Naive thymus-derived CD8-positive, alpha-beta T cell (primary cell): Measurements from ENCODE around the gene EIF4G1. TPM values are rescaled to one million over a fixed set of nuclear protein-coding genes. Genes with fewer than 3 reads are reported as not detected.

Experiments used
- ATAC-seq, 2 donors: fragments of 150-1000 bp; cut with Tn5 transposase in 1 of 2; sonication (Bioruptor Pico), chemical (Tn5 transposase) in 1 of 2; 1 replicate in 1 of 2; 2 replicates in 1 of 2; pipeline ENCODE4 v1.10.0; 2021; ENCODE audit warnings: mild to moderate bottlenecking in 2 of 2, moderate library complexity in 2 of 2
- POLR2A ChIA-PET: fragments of 350-600 bp; sonication (Branson Sonifier 250); formaldehyde crosslinking; loops from one replicate; lab custom pipeline; 2021; ENCODE audit warnings: antibody characterized with exemption; lab: Charles Lee
- DNase-seq, 10 donors: peaks; one replicate each; pipeline versions ENCODE4 v3.0.0 to v3.0.0-alpha.2; 2020 to 2022
- H3K27ac Mint-ChIP-seq, 10 donors: one replicate each; pipeline ENCODE4 v1.8.0; 2020 to 2022; ENCODE audit warnings: mild to moderate bottlenecking in 10 of 10, mixed read lengths in 10 of 10, moderate library complexity in 4 of 10, inconsistent platforms in 1 of 10
- H3K27me3 Mint-ChIP-seq, 5 donors: one replicate each; pipeline ENCODE4 v1.8.0; 2021 to 2022; ENCODE audit warnings: mixed read lengths in 5 of 5
- H3K36me3 Mint-ChIP-seq, 3 donors: one replicate each; pipeline ENCODE4 v1.8.0; 2020 to 2022; ENCODE audit warnings: mixed read lengths in 3 of 3, mild to moderate bottlenecking in 2 of 3, inconsistent platforms in 1 of 3
- H3K4me1 Mint-ChIP-seq, 4 donors: one replicate each; pipeline ENCODE4 v1.8.0; 2021 to 2022; ENCODE audit warnings: mixed read lengths in 4 of 4
- H3K4me3 Mint-ChIP-seq, 10 donors: one replicate each; pipeline ENCODE4 v1.8.0; 2020 to 2022; ENCODE audit warnings: mild to moderate bottlenecking in 10 of 10, mixed read lengths in 10 of 10, moderate library complexity in 6 of 10, inconsistent platforms in 1 of 10
- H3K9me3 Mint-ChIP-seq, 9 donors: one replicate each; pipeline ENCODE4 v1.8.0; 2020 to 2022; ENCODE audit warnings: mixed read lengths in 9 of 9, mild to moderate bottlenecking in 3 of 9, inconsistent platforms in 1 of 9, moderate library complexity in 1 of 9
- polyA plus RNA-seq, 3 donors: library from polyadenylated mRNA; unstranded; fragments of 300-500 nt; fragmentation: Illumina TruSeq; gene quantifications; one replicate each; pipeline ENCODE4 v1.2.3, GENCODE V29; 2021
- total RNA-seq, 8 experiments: library from RNA in 2 of 8; stranded (reverse) in 2 of 8; gene quantifications; one replicate each; pipeline ENCODE4 v1.2.3 and lab custom pipeline; 2021 to 2026

The EIF4G1 gene
- total and polyA plus RNA-seq, 5 experiments from 2014 or later = 13.6 to 229 (median 44.6) TPM

DNA sequence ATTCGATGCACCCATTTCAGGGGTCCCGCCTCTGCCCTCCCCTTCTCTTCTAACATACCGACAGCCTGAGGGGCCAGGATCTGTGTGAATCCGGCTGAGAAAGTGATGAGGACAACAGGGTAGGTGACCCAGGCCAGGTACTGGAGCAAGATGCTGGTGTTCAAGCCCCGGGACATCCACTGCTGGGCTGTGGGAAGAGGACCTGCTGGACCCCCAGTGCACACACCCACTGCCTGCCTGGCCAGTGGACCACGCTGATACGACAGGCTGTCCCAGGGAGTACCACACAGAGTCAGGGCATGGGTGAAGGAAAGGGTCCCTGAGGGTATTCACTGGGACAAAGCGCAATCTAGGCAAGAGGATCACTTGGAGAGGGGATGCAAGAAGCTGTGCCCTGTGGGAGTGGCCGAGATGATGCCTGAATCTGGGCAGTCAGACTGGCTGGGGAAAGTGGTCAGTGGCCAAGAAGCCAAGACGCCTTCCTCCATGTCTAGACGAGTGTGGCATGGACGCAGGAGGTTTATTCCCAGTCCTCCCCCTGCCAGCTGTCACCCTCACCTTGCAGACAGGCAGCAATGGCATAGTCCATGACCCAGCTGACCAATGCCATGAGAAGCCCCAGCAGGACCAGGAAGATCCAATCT lies 43.8 kb downstream of the EIF4G1 start:
- ATAC-seq (no peak), DNase-seq (no peak)
- Mint-ChIP-seq H3K4me3 (peak overlapping the region in 2 of 10 donors; percentile 45), H3K4me1 (peaks cover 7 to 22% (median 13%) of the 10 kb centered on the region in 4 donors), H3K36me3 (peaks cover 0 to 5% (median 0%) of the 10 kb centered on the region in 3 donors), H3K27ac (no peak overlapping the region), H3K27me3 (peaks cover 0 to 2% (median 0%) of the 10 kb centered on the region in 5 donors), H3K9me3 (no peaks in the 10 kb centered on the region)
- POLR2A ChIA-PET = no interaction called here

DNA sequence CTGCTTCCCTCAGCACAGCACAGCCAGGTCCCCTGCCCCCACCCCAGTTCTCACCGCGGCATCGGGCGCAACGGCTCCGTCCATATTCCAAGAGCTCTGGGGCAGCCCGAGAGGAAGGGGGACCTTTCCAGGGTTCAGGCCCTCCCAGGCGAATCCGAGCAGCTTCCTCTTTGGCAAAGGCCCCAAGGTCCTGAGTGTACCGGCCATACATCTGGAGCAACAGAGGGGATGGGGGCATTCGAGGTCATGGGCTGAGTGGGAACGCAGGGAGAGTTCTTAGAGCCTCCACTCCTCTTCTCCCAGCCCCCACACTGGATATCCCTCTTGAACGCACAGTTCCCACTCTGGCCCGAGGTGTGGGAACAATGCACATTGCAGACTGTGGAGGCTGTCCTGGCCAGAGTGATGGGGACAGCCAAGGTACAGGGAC lies 44.5 kb downstream of the EIF4G1 start:
- POLR2A ChIA-PET = interaction anchor here (0.9 to 1.2 kb wide), 3 partner anchors 18 to 155 kb away, joined by 3 read pairs; no protein-coding TSS in a partner anchor
- Mint-ChIP-seq H3K27me3 (peaks cover 0 to 3% (median 0%) of the 10 kb centered on the region in 5 donors), H3K36me3 (peaks cover 0 to 5% (median 0%) of the 10 kb centered on the region in 3 donors), H3K27ac (no peak overlapping the region), H3K9me3 (no peaks in the 10 kb centered on the region), H3K4me3 (peak overlapping the region in 2 of 10 donors; percentile 30 to 70), H3K4me1 (peaks cover 7 to 22% (median 19%) of the 10 kb centered on the region in 4 donors)
- DNase-seq (no peak), ATAC-seq (no peak)

DNA sequence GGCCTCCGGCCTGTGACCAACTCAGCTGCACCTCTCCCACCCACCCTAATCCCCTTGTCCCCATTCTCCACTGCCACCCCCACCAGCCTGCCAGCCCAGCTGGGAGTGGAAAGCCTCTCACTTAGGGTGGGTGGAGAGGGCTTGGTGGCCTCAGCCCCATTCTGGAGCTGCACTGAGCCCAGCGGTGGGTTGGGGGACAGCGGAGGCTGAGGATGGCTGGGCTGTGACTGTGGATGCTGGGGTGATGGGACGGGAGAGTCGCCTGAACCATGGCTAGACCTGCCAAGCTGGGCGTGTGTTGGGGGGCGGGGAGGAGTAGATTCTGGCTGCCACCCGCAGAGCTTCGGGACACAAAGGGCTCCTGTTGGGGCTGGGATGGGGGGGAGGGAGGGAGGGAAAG lies 45.2 kb downstream of the EIF4G1 start:
- no peaks in the 10 kb centered on the region for H3K9me3 Mint-ChIP-seq
- peaks cover 0 to 3% (median 0%) of the 10 kb centered on the region in 5 donors for H3K27me3 Mint-ChIP-seq
- peak overlapping the region in 2 of 10 donors; percentile 58 to 91 for H3K4me3 Mint-ChIP-seq
- peaks cover 10 to 27% (median 24%) of the 10 kb centered on the region in 4 donors for H3K4me1 Mint-ChIP-seq
- H3K36me3 Mint-ChIP-seq = peaks cover 0 to 5% (median 0%) of the 10 kb centered on the region in 3 donors
- ATAC-seq (no peak), DNase-seq (no peak)
- H3K27ac Mint-ChIP-seq = no peak overlapping the region
- POLR2A ChIA-PET = interaction anchor here (0.9 to 2.9 kb wide), 4 partner anchors 17 to 154 kb away, joined by 3 to 15 read pairs (median 3); partner anchors contain the start of gene FAM131A

DNA sequence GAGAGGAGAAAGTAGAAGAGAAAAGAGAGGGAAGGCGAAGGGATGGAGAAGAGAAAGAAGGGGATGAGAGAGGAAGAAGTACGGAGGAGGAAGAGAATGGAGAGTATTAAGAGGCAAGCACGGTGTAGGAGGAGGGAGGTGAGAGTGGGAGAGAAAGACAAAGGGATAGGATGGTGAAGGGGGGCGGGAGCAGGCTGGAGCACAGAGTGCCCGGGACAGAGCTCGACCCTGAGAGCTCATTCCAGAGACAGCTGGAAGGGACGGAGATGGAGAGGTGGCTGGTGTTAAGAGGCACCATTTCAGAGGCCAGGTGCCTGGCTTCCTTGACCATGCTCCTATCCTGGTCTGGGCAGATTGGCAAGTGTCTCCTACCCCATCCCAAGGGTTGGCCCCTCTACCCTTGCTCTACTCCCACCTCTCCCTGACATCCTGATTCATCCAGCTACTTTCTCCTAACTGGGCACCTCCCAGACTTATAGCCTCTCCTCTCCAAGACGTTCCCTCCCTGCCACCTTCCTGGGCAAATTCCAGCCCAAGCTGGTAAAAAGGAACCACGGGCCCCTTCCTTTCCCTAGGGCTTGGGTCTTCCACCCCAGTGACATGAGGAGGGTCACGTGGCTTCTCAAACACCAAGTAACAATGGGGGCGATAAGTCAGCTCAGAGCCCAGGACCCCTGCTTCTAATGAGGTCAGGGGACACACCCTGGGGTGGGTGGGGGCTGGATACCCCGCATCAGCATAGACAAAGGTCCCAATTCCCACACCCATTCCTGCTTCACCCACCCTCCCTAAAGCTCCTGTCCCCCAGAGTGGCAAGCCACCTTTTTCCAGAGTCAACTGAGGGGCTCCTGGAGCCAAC lies 45.9 kb downstream of the EIF4G1 start:
- H3K36me3 Mint-ChIP-seq = peaks cover 0 to 6% (median 0%) of the 10 kb centered on the region in 3 donors
- DNase-seq (no peak), ATAC-seq (no peak)
- H3K27me3 Mint-ChIP-seq = peaks cover 0 to 3% (median 0%) of the 10 kb centered on the region in 5 donors
- H3K27ac Mint-ChIP-seq = peak overlapping the region in 8 of 10 donors; percentile 37 to 91 (median 66)
- H3K9me3 Mint-ChIP-seq = no peaks in the 10 kb centered on the region
- H3K4me1 Mint-ChIP-seq = peaks cover 16 to 34% (median 30%) of the 10 kb centered on the region in 4 donors
- H3K4me3 Mint-ChIP-seq = peak overlapping the region; percentile 71 to 91 (median 83)
- POLR2A ChIA-PET = interaction anchor here (0.9 to 3.2 kb wide), 5 partner anchors 22 to 165 kb away, joined by 3 to 15 read pairs (median 3); partner anchors contain the start of gene FAM131A

DNA sequence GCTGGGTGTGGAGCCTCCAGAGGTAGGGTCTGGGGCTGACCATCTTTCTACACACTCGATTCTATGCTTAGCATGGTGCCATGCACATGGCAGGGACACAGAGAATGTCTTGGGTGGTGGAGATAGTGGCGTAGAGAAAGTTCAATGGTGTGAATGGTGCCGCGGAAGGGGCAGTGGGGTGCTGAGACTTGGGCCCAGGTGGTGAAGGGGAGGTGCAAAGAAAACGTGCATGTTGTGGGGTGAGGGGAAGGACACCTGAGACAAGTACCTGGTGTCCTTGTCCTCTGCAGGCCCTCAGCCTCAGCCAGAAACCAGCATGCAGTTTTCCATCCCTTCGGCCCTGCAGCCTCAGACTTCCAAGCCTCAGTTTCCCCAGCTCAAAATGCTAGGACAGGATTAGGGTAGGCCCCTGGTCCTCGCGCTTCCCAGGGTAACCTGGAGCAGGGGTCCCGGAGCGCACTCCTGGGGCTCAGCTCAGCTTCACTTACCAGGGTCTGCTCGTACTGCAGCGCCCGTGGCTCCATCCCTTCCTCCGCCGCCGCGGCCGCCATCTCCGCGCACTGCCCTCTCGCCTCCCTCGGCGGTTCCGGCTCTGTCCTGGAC lies 46.6 kb downstream of the EIF4G1 start:
- POLR2A ChIA-PET = interaction anchor here (0.9 to 3.2 kb wide), 5 partner anchors 23 to 217 kb away, joined by 3 to 15 read pairs (median 3); partner anchors contain the start of gene FAM131A
- peaks cover 0 to 9% (median 0%) of the 10 kb centered on the region in 3 donors for H3K36me3 Mint-ChIP-seq
- peak overlapping the region in 7 of 10 donors; percentile 13 to 91 (median 57) for H3K27ac Mint-ChIP-seq
- DNase-seq = no peak
- ATAC-seq = peak in 1 of 2 donors; percentile 2
- H3K4me3 Mint-ChIP-seq = peak overlapping the region; percentile 71 to 91 (median 83)
- H3K4me1 Mint-ChIP-seq = peaks cover 18 to 35% (median 32%) of the 10 kb centered on the region in 4 donors
- peaks cover 0 to 3% (median 0%) of the 10 kb centered on the region in 5 donors for H3K27me3 Mint-ChIP-seq
- H3K9me3 Mint-ChIP-seq = no peaks in the 10 kb centered on the region

DNA sequence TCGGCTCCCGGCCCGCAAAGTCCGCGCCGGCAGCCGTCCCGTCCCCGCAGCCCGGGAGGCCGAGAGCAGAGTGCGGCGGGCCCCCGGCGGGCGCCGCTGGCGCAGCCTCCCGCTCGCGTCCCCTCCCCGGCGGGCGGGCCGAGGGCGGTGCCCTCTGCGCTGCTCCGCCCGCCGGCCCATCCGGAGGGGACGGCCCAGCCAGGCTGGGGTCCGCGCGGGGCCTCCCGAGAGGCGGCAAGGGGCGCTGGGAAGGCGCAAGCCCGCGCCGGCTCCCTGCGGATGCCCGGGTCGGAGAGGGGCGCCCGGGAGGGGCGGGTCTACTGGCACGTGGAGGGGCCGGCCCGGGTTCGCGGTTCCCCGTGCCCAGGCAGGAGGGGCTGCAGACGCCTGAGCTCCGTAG lies 47.1 kb downstream of the EIF4G1 start, which contains the start of the genes CLCN2 and POLR2H:
TSS of gene CLCN2 (minus strand) at position 74 of the 400 bp plus-strand sequence. CDS start 126 bp downstream, outside the sequence.
TSS of gene POLR2H (plus strand) at position 179 of the 400 bp plus-strand sequence. CDS start 1,783 bp downstream, outside the sequence.
- H3K27me3 Mint-ChIP-seq = peaks cover 0 to 3% (median 0%) of the 10 kb centered on the region in 5 donors
- H3K36me3 Mint-ChIP-seq = peaks cover 0 to 14% (median 0%) of the 10 kb centered on the region in 3 donors
- ATAC-seq (peak; percentile 19 to 41), DNase-seq (peak in 7 of 10 donors; percentile 18 to 59 (median 42))
- peaks cover 18 to 35% (median 33%) of the 10 kb centered on the region in 4 donors for H3K4me1 Mint-ChIP-seq
- H3K4me3 Mint-ChIP-seq = peak within 1 kb of the TSS; percentile 91 to 98 (median 97)
- no peaks in the 10 kb centered on the region for H3K9me3 Mint-ChIP-seq
- POLR2A ChIA-PET = interaction anchor here (0.5 to 3.2 kb wide), 10 partner anchors 10 to 1576 kb away, joined by 3 to 15 read pairs (median 3); partner anchors contain the start of genes FAM131A, PSMD2 and TRA2B
- peak within 1 kb of the TSS; percentile 79 to 97 (median 93) for H3K27ac Mint-ChIP-seq

DNA sequence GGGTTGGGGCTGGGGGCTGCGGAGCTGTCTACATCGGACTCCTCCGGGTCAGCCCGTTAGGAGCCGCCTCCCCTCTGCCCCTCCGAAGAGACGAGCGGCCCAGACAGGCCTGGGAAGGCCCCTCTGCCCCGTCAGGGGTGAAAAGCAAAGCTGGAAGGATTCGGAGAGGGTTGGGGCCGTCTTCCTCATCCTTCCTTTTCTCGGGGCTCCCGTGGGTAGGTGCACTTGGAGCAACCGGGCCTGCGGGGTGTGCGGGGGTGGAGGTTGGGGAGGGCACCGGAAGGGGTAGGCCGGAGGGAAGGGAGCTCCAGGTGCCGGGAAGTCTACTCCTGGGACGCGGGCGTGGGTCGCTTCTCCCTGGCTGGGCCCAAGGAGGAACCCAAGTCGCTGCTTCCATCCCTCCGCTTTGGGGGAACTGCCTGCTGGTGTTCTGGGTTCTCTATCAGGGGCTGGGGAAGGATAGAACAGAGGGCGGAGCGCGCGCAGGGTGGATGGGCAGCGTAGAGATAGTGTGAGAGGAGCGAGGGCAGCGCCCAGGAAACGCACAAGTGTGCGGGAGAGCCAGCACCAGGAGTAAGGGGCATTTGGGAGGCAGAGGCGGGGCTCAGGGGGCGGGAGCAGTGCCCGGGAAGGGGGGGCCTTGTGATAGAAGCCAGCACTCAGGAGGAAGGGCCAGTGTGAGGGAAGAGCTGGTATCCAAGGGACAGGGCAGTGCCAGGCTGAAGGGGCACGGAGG lies 47.7 kb downstream of the EIF4G1 start:
- H3K27me3 Mint-ChIP-seq = peaks cover 0 to 3% (median 0%) of the 10 kb centered on the region in 5 donors
- peak overlapping the region; percentile 91 to 98 (median 97) for H3K4me3 Mint-ChIP-seq
- peaks cover 0 to 20% (median 0%) of the 10 kb centered on the region in 3 donors for H3K36me3 Mint-ChIP-seq
- peak overlapping the region; percentile 79 to 97 (median 93) for H3K27ac Mint-ChIP-seq
- POLR2A ChIA-PET = interaction anchor here (0.5 to 3.2 kb wide), 14 partner anchors 8 to 1576 kb away, joined by 3 to 15 read pairs (median 3); partner anchors contain the start of genes EIF4G1, FAM131A, PSMD2 and TRA2B
- no peaks in the 10 kb centered on the region for H3K9me3 Mint-ChIP-seq
- DNase-seq (peak in 7 of 10 donors; percentile 13 to 54 (median 36)), ATAC-seq (peak; percentile 19 to 26)
- H3K4me1 Mint-ChIP-seq = peaks cover 21 to 40% (median 36%) of the 10 kb centered on the region in 4 donors

DNA sequence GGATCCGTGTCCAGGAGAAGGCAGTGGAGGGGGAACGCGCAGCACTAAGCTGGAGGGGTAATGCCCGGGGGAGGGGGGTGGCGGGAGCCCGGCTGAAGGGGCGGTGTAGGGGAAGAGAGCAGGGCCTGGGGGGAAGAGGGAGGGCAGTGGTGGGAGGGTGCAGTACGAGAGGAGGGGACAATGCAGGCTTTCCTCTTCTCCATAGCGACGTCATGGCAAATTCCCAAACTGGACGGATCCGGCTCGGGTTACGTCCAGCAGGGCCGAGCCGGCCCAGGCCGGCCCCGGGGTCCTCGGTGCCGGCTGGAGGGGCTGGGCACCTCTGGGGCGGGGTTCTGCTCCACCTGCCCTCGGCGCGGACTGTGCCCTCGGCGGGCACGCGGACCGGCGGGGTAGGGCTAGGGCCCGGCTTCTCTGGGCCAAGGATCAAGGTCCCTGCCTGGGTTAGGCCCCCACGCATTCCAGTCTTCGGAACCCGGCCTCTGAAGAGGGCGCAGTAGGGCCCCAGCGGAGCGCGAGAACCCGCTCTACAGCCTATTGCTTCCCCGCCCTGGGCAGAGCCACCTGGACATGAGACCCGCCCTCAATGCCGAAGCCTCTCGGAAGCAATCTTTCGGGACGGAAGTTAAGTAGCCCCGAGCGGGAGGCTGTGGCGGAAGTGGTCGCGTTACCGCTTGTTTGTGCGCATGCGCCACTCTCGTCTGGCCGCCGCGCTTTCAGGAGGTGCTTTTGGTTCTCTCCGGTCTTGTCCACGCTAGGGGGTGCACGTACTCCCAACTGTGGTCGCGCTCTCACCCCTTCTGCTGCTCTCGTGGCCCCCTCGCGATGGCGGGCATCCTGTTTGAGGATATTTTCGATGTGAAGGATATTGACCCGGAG lies 48.5 kb downstream of the EIF4G1 start:
- POLR2A ChIA-PET = interaction anchor here (0.5 to 3.2 kb wide), 14 partner anchors 9 to 1575 kb away, joined by 3 to 15 read pairs (median 3); partner anchors contain the start of genes EIF2B5, EIF4G1, FAM131A and TRA2B
- Mint-ChIP-seq H3K36me3 (peaks cover 0 to 28% (median 0%) of the 10 kb centered on the region in 3 donors), H3K4me3 (peak overlapping the region; percentile 91 to 99 (median 98)), H3K27me3 (peaks cover 0 to 3% (median 0%) of the 10 kb centered on the region in 5 donors), H3K9me3 (no peaks in the 10 kb centered on the region), H3K27ac (peak overlapping the region; percentile 91 to 98 (median 96)), H3K4me1 (peaks cover 21 to 41% (median 36%) of the 10 kb centered on the region in 4 donors)
- ATAC-seq = peak; percentile 80 to 84
- DNase-seq = peak; percentile 79 to 96 (median 93)

DNA sequence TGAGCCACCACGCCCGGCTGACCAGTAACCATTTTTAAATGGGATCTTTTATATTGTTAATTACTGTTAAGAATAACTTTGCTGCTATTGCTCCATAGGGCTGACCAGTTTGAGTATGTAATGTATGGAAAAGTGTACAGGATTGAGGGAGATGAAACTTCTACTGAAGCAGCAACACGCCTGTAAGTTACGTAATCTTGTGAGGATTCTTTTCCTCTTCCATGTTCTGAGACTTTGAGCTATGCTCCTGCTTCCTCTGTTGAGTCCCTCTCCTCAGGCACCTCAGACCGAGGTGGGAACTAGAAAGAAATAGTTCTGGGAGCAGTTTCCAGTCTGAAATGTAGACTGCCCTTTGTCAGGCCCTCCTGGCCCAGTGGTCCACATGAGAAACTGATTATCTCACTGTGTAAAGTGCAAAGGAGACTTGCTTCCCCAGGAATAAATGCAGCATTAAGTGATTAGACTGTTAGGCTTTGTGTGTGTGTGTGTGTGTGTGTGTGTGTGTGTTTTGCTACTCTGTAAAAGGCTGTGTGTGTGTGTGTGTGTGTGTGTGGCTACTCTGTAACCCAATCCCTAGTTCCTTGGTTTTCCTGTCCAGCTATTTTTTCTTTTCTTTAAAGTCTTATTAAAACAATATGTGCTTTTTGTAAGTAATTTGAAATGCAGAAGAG lies 52.3 kb downstream of the EIF4G1 start:
- Mint-ChIP-seq H3K4me1 (peaks cover 24 to 34% (median 29%) of the 10 kb centered on the region in 4 donors), H3K4me3 (peak overlapping the region in 1 of 10 donors; percentile 26), H3K36me3 (peaks cover 0 to 48% (median 0%) of the 10 kb centered on the region in 3 donors), H3K27ac (peak overlapping the region in 2 of 10 donors; percentile 9 to 75), H3K27me3 (peaks cover 0 to 3% (median 0%) of the 10 kb centered on the region in 5 donors), H3K9me3 (no peaks in the 10 kb centered on the region)
- POLR2A ChIA-PET = interaction anchor here (0.8 kb wide), 1 partner anchor 27 kb away, joined by 5 read pairs; no protein-coding TSS in a partner anchor
- ATAC-seq (no peak), DNase-seq (no peak)
